Hepatocyte (in vitro differentiated cells): ENCODE data around the gene VIPAS39.

Source experiments
- CTCF ChIP-seq: fragments of 200-600 bp; sonication (generic); IDR thresholded peaks from 2 replicates; pipeline ENCODE4 v1.5.1; 2016; ENCODE audit warnings: antibody characterized with exemption, mild to moderate bottlenecking; ENCODE audit not compliant: poor library complexity
- EZH2 ChIP-seq: fragments of 200-600 bp; sonication (generic); IDR thresholded peaks from 2 replicates; pipeline ENCODE4 v1.6.1; 2016; ENCODE audit warnings: antibody characterized with exemption, mild to moderate bottlenecking, borderline replicate concordance
- EZH2phosphoT487 ChIP-seq: fragments of 200-600 bp; sonication (generic); IDR thresholded peaks from one replicate; pipeline ENCODE4 v1.6.1; 2018; ENCODE audit warnings: antibody characterized with exemption, mild to moderate bottlenecking, low read depth, moderate library complexity; ENCODE audit not compliant: unreplicated experiment, severe bottlenecking

GRCh38 chr14:77457522-77458248 is at the start of gene VIPAS39, which contains the start of gene AHSA1:
- TF ChIP-seq CTCF (no peak), EZH2phosphoT487 (no peak), EZH2 (no peak)
